Measurements from ENCODE around the gene SMARCD2. TPM values are rescaled to one million over a fixed set of nuclear protein-coding genes. Genes with fewer than 3 reads are reported as not detected.

The SMARCD2 gene
- total and polyA plus RNA-seq, 2 of the 13 experiments (the other 11 are each of a cell fraction or from before 2014, with no cell fraction given), result 122 to 150 TPM

GRCh38 chr17:63859257-63859656 is 16.8 kb upstream of the SMARCD2 start:
- H3K27ac ChIP-seq (ENCODE audit: extremely low read length, insufficient read depth, low read length), result no peak overlapping the region
- no peak overlapping the region for H3K4me2 ChIP-seq (ENCODE audit: low read depth, low read length)
- H3K4me1 ChIP-seq (ENCODE audit: insufficient read depth, low read length), result peaks cover 23% of the 10 kb centered on the region
- in situ Hi-C loops (cut with HindIII; ENCODE audit: extremely low pct_ligation_motif_present, low pct_unique_long_range_greater_than_20kb) (no loop called here), intact Hi-C loops (cut with micrococcal nuclease; ENCODE audit: unreplicated experiment) (no loop called here)
- peaks cover 5 to 36% of the 10 kb centered on the region in 2 experiments; a peak in 3 of 5 replicates for H3K27me3 ChIP-seq (ENCODE audit: control insufficient read depth in 1 of 2, insufficient read depth in 2 of 2, low read length in 2 of 2)
- H3K36me3 ChIP-seq (replicated peaks in 1 of 2; ENCODE audit: control insufficient read depth in 1 of 2, insufficient read depth in 2 of 2, low read length in 2 of 2), result no peaks in the 10 kb centered on the region
- no TSS peak for BruUV-seq (replicated peaks)
- FAIRE-seq (no peak), DNase-seq (ENCODE audit: low spot score) (no peak), ATAC-seq (no peak)
- 0% methylated on average over 1 of the region's 3 CpGs for WGBS (ENCODE audit: low lambda C conversion rate)
- CTCF ChIA-PET (ENCODE audit: low intra/inter-chr PET ratio, low total read pairs), result no interaction called here
- TF ChIP-seq ZBTB40 (IDR thresholded peaks at IDR 0.05) (no peak), ZBTB40 (CRISPR knock-in tag; IDR thresholded peaks at IDR 0.05) (no peak), ZNF430 (CRISPR knock-in tag; IDR thresholded peaks at IDR 0.05) (no peak), THYN1 (CRISPR knock-in tag; IDR thresholded peaks at IDR 0.05; ENCODE audit: borderline replicate concordance, low read depth) (no peak), ZNF724P (CRISPR knock-in tag; IDR thresholded peaks at IDR 0.05; ENCODE audit: borderline replicate concordance) (no peak)
- POLR2A ChIA-PET, result no interaction called here
- H4K20me1 ChIP-seq (ENCODE audit: insufficient read depth, low read length), result no peaks in the 10 kb centered on the region
- no peaks in the 10 kb centered on the region for H3K9me3 ChIP-seq (ENCODE audit: low read length)
- no peak overlapping the region for H2AFZ ChIP-seq (ENCODE audit: low read length)
- H3K9ac ChIP-seq (ENCODE audit: insufficient read depth, low read depth, low read length), result no peak overlapping the region
- no peaks in the 10 kb centered on the region for H3K79me2 ChIP-seq (ENCODE audit: insufficient read depth, low read length)
- no peak overlapping the region for H3K4me3 ChIP-seq (replicated peaks in 1 of 3; ENCODE audit: insufficient read depth in 1 of 3, low read depth in 2 of 3, low read length in 3 of 3)
